ENCODE measurements around the gene ATRNL1.

The ATRNL1 gene

GRCh38 chr10:115981081-115981480 is 887.9 kb downstream of the ATRNL1 start:
- DNase-seq (ENCODE audit: low spot score), result no peak

DNA sequence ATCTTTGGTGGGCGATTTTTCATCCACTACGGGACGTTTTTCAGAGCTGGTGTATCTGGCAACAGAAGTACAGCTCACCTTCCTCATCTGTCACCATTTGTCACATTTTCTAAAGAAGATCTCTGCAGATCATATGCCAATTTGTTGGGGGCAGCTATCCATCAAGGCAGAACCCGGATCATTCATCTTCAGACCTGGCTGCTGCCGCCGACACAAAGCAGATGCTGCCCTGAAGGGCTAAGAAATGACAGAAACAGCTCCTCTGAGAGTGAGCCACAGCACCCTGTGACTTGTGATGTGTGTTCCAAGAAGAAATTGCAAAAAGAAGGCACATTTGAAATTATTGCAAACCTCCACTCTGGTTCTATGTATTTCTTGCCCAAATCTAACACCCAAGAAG is 888.9 kb downstream of the ATRNL1 start:
- no peak for DNase-seq (ENCODE audit: low spot score)

GRCh38 chr10:115982526-115982925 is 889.4 kb downstream of the ATRNL1 start:
- DNase-seq (ENCODE audit: low spot score), result no peak

GRCh38 chr10:115985786-115986185 is 892.6 kb downstream of the ATRNL1 start:
- no peak for DNase-seq (ENCODE audit: low spot score)

GRCh38 chr10:115988380-115988779 is 895.2 kb downstream of the ATRNL1 start:
- DNase-seq (ENCODE audit: low spot score), result no peak

DNA sequence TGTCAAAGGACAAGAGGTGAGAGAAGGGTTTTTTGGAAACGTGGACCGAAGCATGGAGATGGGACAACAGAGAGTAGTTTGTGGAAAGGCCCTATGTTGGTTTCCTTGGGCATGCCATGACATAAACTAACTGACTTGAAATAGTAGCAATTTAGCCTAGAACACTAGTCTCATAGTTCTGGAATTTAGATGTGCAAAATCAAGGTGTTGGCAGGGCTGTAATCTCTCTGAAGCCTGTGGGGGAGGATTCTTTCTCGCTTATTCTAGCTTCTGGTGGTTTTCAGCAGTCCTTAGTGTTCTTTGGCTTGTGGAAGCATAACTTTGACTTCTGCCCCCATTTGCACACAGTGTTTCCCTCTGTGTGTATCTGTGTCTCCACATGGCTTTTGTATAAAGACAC is 896.5 kb downstream of the ATRNL1 start:
- no peak for DNase-seq (ENCODE audit: low spot score)

GRCh38 chr10:115992236-115992986 is 899.2 kb downstream of the ATRNL1 start:
- DNase-seq (ENCODE audit: low spot score), result no peak

DNA sequence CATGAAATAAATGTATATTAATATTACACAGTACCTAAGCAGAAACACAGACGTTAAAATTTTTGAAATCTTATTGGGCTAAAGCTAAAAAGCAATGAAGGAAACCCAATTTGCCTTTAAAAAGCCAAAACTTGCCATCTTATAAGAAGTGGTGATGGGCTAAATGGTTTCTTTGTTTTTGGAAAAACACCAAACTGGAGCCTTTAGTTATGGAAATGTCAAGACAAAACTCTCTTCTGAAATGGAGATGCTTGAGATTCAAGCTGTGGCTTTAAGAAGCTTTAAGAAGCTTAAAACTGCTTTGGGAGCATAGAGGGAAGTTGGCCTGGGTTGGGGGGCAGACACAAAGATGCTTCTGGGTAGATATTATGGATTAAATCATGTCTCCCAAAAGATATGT is 902.9 kb downstream of the ATRNL1 start:
- no peak for DNase-seq (ENCODE audit: low spot score)

GRCh38 chr10:115998301-115998700 is 905.1 kb downstream of the ATRNL1 start:
- DNase-seq (ENCODE audit: low spot score), result no peak
